GM12878 (cell line): Measurements from ENCODE around the gene ZCCHC24. TPM values are rescaled to one million over a fixed set of nuclear protein-coding genes. Genes with fewer than 3 reads are reported as not detected.

Source experiments
- BMI1 ChIP-seq: fragments of 450-650 bp; IDR thresholded peaks from 2 replicates; pipeline ENCODE4 v1.6.1; 2016; ENCODE audit warnings: mild to moderate bottlenecking, moderate library complexity, borderline replicate concordance
- EGR1 ChIP-seq, 2 experiments: IDR thresholded peaks; 1 replicate in 1 of 2; 2 replicates in 1 of 2; pipeline ENCODE4 v1.6.1; 2011 to 2012; ENCODE audit warnings: low read depth in 2 of 2, low read length in 2 of 2, borderline replicate concordance in 1 of 2, mild to moderate bottlenecking in 1 of 2, moderate library complexity in 1 of 2
- FOXK2 ChIP-seq: fragments of 450-650 bp; IDR thresholded peaks from 2 replicates; pipeline ENCODE4 v1.6.1; 2017; ENCODE audit warnings: mild to moderate bottlenecking, moderate library complexity
- NFYA ChIP-seq: IDR thresholded peaks from 2 replicates; pipeline ENCODE4 v1.6.1; 2011; ENCODE audit warnings: low read depth, mild to moderate bottlenecking, low read length, improper control_type of control experiment, borderline replicate concordance
- NR2C1 ChIP-seq: fragments of 450-650 bp; IDR thresholded peaks from 2 replicates; pipeline ENCODE4 v1.6.1; 2017; ENCODE audit warnings: antibody characterized with exemption, mild to moderate bottlenecking, moderate library complexity
- NR2C2 ChIP-seq: IDR thresholded peaks from 2 replicates; pipeline ENCODE4 v1.6.1; 2011; ENCODE audit warnings: borderline replicate concordance, low read depth; ENCODE audit not compliant: control insufficient read depth, insufficient read length
- SIN3A ChIP-seq: IDR thresholded peaks from 2 replicates; pipeline ENCODE4 v1.6.1; 2012; ENCODE audit warnings: low read depth, low read length, improper control_type of control experiment
- STAT3 ChIP-seq: IDR thresholded peaks from 2 replicates; pipeline ENCODE4 v1.6.1; 2011; ENCODE audit warnings: low read depth, low read length, improper control_type of control experiment
- YBX1 ChIP-seq: fragments of 450-650 bp; IDR thresholded peaks from 2 replicates; pipeline ENCODE4 v1.6.1; 2016; ENCODE audit warnings: antibody characterized with exemption
- ZBED1 ChIP-seq: IDR thresholded peaks from 2 replicates; pipeline ENCODE4 v1.6.1; 2016; ENCODE audit warnings: borderline replicate concordance
- ZBTB40 ChIP-seq: fragments of 450-650 bp; IDR thresholded peaks from 2 replicates; pipeline ENCODE4 v1.6.1; 2016; ENCODE audit warnings: mild to moderate bottlenecking, moderate library complexity, borderline replicate concordance
- ZNF24 ChIP-seq: fragments of 450-650 bp; IDR thresholded peaks from 2 replicates; pipeline ENCODE4 v1.6.1; 2017; ENCODE audit warnings: antibody characterized with exemption, mild to moderate bottlenecking
- ZNF687 ChIP-seq: fragments of 450-650 bp; IDR thresholded peaks from 2 replicates; pipeline ENCODE4 v1.6.1; 2017; ENCODE audit warnings: mild to moderate bottlenecking, moderate library complexity
- polyA plus RNA-seq, 11 experiments: library from polyadenylated mRNA; depleted of rRNA in 4 of 11; unstranded in 6 of 11; stranded (reverse) in 5 of 11; fragments of >200 nt; fragmentation: Nextera tagmentation in 4 of 11; fragmentation: Illumina TruSeq in 1 of 11; extraction: Ambion mirVana in 4 of 11; extraction: Trizol in 1 of 11; gene quantifications; 1 replicate in 1 of 11; 2 replicates in 10 of 11; pipeline versions ENCODE4 v1.2.1 to v1.2.3, GENCODE V29; 2011 to 2016; ENCODE audit warnings: inconsistent platforms in 2 of 11, missing spikeins in 2 of 11, low read depth in 1 of 11
- total RNA-seq, 4 experiments: library from RNA; depleted of rRNA in 3 of 4; stranded (reverse); fragments of >200 nt in 3 of 4; fragmentation: Illumina TruSeq in 1 of 4; extraction: Trizol in 1 of 4; gene quantifications; 2 replicates each; pipeline versions ENCODE4 v1.2.1 to v1.2.3, GENCODE V29; 2013 to 2021
- TF ChIP-seq, protein P1 (sequence below): fragments of 450-650 bp; formaldehyde crosslinking; IDR thresholded peaks from 2 replicates; pipeline ENCODE4 v1.5.0; 2022; ENCODE audit warnings: mild to moderate bottlenecking, missing genetic modification characterization
- TF ChIP-seq, protein P2 (sequence below): IDR thresholded peaks from 2 replicates; pipeline ENCODE4 v1.6.1; 2012; ENCODE audit warnings: low read depth, low read length, improper control_type of control experiment

Gene ZCCHC24
- total and polyA plus RNA-seq, 10 of the 15 experiments (the other 5 are each of a cell fraction or from before 2014, with no cell fraction given) = 0.02 to 0.62 (median 0.04) TPM; not detected in 4

- TF ChIP-seq ZNF687 = no peak
- no peak for TF ChIP-seq ZBTB40
- TF ChIP-seq YBX1 = no peak
- TF ChIP-seq EGR1 (IDR thresholded peaks at IDR 0.05; ENCODE audit: borderline replicate concordance in 1 of 2, low read depth in 2 of 2, low read length in 2 of 2) = no peak
- no peak for TF ChIP-seq ZBED1
- no peak for TF ChIP-seq NR2C1
- TF ChIP-seq NFYA = no peak
- TF ChIP-seq, protein P1, sequence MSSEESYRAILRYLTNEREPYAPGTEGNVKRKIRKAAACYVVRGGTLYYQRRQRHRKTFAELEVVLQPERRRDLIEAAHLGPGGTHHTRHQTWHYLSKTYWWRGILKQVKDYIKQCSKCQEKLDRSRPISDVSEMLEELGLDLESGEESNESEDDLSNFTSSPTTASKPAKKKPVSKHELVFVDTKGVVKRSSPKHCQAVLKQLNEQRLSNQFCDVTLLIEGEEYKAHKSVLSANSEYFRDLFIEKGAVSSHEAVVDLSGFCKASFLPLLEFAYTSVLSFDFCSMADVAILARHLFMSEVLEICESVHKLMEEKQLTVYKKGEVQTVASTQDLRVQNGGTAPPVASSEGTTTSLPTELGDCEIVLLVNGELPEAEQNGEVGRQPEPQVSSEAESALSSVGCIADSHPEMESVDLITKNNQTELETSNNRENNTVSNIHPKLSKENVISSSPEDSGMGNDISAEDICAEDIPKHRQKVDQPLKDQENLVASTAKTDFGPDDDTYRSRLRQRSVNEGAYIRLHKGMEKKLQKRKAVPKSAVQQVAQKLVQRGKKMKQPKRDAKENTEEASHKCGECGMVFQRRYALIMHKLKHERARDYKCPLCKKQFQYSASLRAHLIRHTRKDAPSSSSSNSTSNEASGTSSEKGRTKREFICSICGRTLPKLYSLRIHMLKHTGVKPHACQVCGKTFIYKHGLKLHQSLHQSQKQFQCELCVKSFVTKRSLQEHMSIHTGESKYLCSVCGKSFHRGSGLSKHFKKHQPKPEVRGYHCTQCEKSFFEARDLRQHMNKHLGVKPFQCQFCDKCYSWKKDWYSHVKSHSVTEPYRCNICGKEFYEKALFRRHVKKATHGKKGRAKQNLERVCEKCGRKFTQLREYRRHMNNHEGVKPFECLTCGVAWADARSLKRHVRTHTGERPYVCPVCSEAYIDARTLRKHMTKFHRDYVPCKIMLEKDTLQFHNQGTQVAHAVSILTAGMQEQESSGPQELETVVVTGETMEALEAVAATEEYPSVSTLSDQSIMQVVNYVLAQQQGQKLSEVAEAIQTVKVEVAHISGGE (CRISPR knock-in tag) = no peak
- TF ChIP-seq ZNF24 = no peak
- TF ChIP-seq FOXK2 = no peak
- no peak for TF ChIP-seq STAT3
- no peak for TF ChIP-seq NR2C2
- no peak for TF ChIP-seq BMI1
- TF ChIP-seq SIN3A = no peak
- TF ChIP-seq, protein P2, sequence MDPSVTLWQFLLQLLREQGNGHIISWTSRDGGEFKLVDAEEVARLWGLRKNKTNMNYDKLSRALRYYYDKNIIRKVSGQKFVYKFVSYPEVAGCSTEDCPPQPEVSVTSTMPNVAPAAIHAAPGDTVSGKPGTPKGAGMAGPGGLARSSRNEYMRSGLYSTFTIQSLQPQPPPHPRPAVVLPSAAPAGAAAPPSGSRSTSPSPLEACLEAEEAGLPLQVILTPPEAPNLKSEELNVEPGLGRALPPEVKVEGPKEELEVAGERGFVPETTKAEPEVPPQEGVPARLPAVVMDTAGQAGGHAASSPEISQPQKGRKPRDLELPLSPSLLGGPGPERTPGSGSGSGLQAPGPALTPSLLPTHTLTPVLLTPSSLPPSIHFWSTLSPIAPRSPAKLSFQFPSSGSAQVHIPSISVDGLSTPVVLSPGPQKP = no peak
These were observed 965 bp downstream of the ZCCHC24 start (continued) for GRCh38 chr10:79444199-79445119.
